Peyer's patch (tissue), 4 donors: Measurements from ENCODE around the gene SERPINB12.

Experiments
- POLR2A ChIP-seq, 2 donors: fragments of 450-650 bp; IDR thresholded peaks; one replicate each; pipeline ENCODE4 v1.5.1; 2017; ENCODE audit warnings: antibody characterized with exemption in 2 of 2, mild to moderate bottlenecking in 2 of 2, moderate library complexity in 2 of 2
- TF ChIP-seq, protein P1 (sequence below), 6 experiments: fragments of 450-650 bp in 4 of 6; fragments of 200-600 bp in 2 of 6; sonication (generic) in 1 of 6; IDR thresholded peaks; one replicate each; pipeline ENCODE4 v1.5.1; 2017 to 2019; ENCODE audit warnings: antibody characterized with exemption in 6 of 6, mild to moderate bottlenecking in 3 of 6, moderate library complexity in 1 of 6

- TF ChIP-seq, protein P1, sequence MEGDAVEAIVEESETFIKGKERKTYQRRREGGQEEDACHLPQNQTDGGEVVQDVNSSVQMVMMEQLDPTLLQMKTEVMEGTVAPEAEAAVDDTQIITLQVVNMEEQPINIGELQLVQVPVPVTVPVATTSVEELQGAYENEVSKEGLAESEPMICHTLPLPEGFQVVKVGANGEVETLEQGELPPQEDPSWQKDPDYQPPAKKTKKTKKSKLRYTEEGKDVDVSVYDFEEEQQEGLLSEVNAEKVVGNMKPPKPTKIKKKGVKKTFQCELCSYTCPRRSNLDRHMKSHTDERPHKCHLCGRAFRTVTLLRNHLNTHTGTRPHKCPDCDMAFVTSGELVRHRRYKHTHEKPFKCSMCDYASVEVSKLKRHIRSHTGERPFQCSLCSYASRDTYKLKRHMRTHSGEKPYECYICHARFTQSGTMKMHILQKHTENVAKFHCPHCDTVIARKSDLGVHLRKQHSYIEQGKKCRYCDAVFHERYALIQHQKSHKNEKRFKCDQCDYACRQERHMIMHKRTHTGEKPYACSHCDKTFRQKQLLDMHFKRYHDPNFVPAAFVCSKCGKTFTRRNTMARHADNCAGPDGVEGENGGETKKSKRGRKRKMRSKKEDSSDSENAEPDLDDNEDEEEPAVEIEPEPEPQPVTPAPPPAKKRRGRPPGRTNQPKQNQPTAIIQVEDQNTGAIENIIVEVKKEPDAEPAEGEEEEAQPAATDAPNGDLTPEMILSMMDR (IDR thresholded peaks at IDR 0.05), result no peak
- no peak for TF ChIP-seq POLR2A (IDR thresholded peaks at IDR 0.05)
Measured at GRCh38 chr18:63579616-63580015, 37.4 kb downstream of the SERPINB12 start.
